Stimulated activated CD4-positive, alpha-beta T cell treated with anti-CD3 and anti-CD28 coated beads, TNF-alpha, amount 100 ng/mL, for 1 hour (primary cell): ENCODE measurements around the gene AGPAT2.

Experiments
- DNase-seq, 3 donors: peaks; one replicate each; pipeline ENCODE4 v3.0.0-alpha.2; 2020; ENCODE audit warnings: low read depth in 3 of 3, low spot score in 1 of 3

The AGPAT2 gene

DNA sequence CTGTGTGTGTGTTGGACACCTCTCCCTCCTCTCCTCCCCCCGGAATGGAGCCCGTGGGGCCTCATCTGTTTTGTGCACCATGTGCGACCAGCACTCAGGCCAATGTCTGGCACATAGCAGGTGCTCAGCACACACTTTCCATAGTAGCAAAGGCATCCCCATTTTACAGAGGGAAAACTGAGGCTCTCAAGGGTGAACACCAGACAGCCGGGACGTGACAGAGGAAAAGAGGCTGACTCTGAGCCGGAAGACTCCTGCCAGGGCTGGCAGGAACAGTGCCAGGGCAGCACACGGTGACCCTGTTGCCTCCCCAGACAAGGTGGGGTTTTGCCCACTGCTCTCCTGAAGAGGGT lies 1.8 kb upstream of the AGPAT2 start:
- no peak for DNase-seq

GRCh38 chr9:136688274-136689107 lies 1.2 kb upstream of the AGPAT2 start:
- DNase-seq: no peak

- no peak for DNase-seq
Observed at GRCh38 chr9:136687721-136688223, 515 bp upstream of the AGPAT2 start.

DNA sequence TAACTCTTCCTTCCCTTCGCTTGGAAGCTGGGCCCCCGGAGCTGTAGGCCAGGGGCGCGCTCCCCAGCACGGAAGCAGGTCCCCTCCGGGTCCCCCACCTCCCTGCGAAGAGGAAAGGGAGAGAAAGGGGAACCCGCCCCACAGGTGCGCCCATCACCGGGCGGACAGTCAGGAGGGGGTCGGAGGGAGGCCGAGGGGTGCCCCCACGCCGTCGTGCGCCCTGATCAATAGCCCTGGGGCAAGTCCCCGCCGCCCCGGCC lies 793 bp downstream of the AGPAT2 start:
- DNase-seq: no peak

GRCh38 chr9:136685790-136686533 lies 1.3 kb downstream of the AGPAT2 start:
- DNase-seq: no peak

DNA sequence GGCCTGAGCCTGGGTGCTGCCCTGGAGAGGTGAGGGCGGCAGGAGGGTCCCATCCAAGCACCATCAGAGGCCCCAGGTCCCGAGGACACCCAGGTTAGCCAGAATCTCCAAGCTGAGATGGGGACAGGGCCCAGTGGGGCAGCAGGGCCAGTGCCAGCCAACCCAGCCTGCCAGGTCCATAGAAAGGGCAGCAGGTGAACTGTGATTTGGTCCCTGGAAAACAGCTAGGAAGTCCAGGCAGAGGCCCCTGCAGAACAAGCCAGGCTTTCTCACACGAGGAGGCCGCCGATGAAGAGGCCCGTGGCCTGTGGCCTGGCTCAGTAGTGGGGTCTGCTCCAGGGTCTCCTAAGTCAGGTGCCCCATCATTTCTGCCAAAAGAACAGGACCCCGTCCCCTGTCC lies 2.0 kb downstream of the AGPAT2 start:
- no peak for DNase-seq

DNA sequence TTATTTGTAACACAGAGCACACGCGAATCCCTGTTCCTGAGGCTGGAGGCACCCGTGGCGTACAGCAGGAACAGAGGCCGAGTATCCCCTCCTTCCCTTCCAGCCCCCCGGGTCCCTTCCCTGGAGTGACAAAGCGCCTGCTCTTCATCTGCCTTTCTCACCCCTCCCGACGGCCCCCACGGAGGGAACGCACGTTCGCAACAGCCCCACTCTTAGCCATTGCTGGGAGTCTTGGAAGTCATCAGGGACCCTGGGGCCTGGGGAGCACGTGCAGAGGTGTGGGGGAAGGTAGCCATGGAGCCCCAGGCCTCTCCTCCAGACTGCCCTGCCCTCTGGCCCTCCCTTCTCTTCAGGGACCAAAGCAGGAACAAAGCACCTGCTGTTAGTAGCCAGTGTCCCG lies 2.5 kb downstream of the AGPAT2 start:
- DNase-seq: no peak

DNA sequence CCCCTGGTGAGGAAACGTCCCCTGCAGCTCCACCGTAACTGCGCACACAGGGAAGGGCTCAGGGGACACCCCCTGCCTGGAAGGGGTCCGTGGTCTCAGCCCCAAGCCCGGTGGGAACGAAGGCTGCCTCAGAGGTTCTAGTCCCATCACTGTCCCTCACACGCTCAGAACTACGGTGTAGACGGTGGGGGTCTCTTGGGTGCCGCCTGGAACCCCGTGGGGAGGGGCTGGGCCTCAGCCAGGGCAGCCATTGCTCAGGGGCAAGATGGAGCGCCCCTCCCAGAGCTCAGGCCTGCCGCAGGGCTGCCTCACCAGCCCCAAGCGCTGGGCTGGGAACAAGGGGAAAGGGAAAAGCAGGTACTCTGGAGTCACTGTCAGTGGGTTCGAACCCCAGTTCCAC lies 2.9 kb downstream of the AGPAT2 start:
- no peak for DNase-seq

GRCh38 chr9:136683755-136684154 lies 3.5 kb downstream of the AGPAT2 start:
- no peak for DNase-seq

GRCh38 chr9:136683173-136683745 lies 4.0 kb downstream of the AGPAT2 start:
- DNase-seq: no peak

GRCh38 chr9:136682710-136683109 lies 4.5 kb downstream of the AGPAT2 start:
- no peak for DNase-seq

- DNase-seq: no peak
Observed at GRCh38 chr9:136681945-136682699, 5.1 kb downstream of the AGPAT2 start.

GRCh38 chr9:136681029-136681428 lies 6.2 kb downstream of the AGPAT2 start:
- DNase-seq: no peak

GRCh38 chr9:136679431-136679941 lies 7.8 kb downstream of the AGPAT2 start:
- no peak for DNase-seq

GRCh38 chr9:136678624-136679023 lies 8.6 kb downstream of the AGPAT2 start:
- no peak for DNase-seq

- DNase-seq: no peak
Observed at GRCh38 chr9:136678034-136678433, 9.2 kb downstream of the AGPAT2 start.

DNA sequence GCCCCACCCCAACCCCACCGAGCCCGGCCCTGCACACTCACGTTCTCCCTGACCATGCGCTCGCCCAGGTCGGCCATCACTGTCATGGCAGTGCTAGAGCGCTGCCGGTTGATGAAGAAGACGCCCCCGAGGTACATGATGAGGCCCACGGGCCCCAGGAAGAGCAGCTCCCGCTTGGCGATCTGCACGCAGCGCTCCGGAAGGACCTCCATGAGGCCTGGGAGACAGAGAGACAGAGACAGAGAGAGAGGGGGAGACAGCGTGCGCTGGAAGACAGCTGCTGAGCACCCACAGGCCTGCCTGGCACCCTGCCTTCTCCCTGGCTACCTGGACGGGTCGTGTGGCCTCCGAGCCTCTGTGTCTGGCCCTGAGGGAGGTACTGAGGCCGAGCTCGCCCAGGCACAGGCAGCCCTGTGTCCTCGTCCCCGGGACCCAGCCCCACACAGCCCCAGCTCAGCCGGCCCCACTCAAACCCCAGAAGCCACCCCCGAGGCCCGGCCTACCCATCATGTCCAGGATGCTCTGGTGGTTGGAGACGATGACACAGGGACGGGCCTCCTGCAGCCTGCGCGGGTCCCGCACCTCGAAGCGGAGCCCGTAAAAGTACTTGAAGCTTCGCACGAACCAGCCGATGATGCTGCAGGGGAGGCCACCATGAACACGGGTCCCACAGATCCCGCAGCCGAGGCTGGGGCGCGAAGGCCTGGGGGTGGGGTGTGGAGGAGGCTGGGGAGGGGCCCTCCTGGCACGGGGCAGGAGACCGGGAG lies 10.2 kb downstream of the AGPAT2 start:
- no peak for DNase-seq

- no peak for DNase-seq
Observed at GRCh38 chr9:136676297-136676794, 10.9 kb downstream of the AGPAT2 start.

DNA sequence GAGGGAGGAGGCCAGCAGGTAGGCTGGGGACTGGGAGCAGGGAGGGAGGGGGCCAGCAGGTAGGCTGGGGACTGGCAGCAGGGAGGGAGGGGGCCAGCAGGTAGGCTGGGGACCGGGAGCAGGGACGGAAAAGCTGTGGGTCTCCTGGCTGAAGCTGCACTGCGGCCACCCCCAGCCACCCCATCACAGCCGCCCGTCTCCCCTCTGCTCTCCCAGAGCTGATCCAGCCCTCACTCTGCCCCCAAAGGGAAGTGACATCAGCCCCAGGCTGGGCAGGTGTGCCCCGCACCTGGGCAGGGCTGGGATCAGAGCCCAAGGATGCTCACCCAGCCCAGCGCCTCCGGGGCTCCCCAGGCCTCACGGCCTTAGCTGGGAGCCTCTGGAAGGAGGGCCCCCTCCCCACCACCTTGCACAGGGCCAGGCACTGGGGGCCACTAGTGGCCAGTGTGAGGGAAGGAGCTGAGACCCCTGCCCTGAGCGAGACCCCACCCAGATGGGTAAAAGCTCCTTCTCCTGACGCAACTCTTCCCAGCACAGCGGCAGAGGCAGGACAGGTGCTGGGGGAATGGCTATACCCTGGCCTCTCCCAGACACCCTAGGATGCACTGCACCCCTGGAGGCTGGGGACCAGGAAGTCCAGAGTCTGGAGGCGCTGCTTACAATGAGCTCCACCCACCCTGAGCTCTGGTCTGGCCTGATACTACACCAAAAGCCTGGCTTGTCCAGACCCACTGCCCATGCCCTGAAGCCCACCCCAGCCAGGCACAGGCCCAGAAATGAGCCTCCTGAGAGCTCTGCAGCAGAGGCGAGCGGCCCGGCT lies 11.6 kb downstream of the AGPAT2 start:
- DNase-seq: no peak
